ENCODE data around the gene CES3.
"Not testable (repeated sequence)": the region's sequence is repeated elsewhere in the genome, so short reads cannot be mapped to it uniquely, and the experiment has no call there.

CES3 gene

DNA sequence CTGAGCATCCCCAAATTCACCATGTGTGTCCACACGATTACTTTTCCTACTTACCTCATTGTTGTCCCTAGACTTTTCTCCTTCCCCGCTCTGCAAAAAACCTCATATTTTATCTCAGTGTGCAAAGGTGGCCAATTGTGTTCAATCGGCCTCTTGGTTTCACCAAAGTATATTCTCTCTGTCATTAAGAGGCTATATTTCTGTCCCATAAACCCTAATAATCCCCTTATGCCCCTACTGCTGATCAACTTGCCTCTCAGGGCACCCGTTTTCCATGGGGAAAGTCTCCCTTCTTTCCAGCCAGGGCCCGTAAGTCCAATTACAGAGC is 14.1 kb upstream of the CES3 start:
- no peak for DNase-seq (ENCODE audit: low spot score)

DNA sequence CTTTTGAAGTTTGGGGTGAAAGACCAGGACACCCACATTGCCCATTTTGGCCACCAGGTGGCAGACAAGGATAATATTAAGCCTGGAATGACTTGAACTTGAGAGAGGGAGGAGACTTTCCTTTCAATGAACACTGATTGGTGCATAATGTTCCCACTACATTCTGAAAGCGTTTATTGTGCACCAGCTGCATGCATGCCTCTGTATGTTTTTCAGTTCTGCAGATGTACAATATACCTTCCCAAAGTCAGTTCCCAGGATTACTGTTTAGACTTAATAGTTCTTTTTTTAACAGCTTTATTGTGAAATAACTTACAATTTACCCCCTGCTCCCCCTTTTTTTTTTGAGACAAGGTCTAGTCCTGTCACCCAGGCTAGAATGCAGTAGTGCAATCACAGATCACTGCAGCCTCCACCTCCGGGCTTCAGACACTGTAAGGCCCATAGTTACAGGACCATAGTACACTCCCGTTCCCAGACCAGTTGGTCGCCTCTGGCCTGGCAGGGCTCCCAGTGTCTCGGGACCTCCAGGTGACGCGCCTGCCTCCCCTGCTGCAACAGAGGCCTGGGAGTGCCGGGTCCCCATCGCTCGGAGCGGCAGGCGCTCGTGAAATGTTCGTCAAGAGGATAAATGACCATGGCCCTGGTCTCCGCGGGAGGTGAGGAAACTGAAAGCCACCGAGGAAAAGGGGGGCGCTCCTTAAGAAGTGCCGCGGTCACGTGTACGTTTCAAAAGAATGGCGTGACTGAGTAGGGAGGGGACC is 13.6 kb upstream of the CES3 start:
- DNase-seq (ENCODE audit: low spot score): peak; percentile 90

DNA sequence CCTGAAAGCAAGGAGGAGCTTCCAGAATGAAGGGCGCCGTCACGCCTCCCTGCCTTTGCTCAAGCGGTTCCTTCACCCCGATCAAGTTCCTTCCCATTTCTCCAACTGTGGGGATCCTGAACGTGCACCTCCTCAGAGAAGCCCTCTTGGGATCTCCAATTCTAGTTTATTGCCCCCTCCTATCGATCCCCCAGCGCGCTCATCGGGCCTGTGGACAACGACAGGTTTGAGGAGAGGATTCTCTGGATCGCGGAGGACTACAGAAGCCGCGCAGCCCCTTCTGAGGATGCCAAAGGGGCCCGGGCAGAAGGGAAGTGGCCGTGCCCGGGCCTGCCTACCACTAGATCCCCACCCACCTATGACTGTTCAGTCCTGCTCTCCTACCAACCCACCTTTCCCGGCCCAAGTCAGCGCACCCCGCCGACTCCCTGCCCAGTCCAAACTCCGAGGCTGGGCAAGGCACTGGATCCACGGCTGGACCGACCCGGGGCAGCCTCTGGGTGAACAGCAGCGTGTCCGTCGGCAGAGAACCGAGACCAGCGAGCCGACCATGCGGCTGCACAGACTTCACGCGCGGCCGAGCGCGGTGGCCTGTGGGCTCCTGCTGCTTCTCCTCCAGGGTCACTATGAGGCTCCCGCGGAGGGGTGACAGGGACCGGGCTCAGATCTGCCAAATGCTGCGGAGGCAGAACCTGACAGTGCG is 12.8 kb upstream of the CES3 start:
- no peak for DNase-seq (ENCODE audit: low spot score)

DNA sequence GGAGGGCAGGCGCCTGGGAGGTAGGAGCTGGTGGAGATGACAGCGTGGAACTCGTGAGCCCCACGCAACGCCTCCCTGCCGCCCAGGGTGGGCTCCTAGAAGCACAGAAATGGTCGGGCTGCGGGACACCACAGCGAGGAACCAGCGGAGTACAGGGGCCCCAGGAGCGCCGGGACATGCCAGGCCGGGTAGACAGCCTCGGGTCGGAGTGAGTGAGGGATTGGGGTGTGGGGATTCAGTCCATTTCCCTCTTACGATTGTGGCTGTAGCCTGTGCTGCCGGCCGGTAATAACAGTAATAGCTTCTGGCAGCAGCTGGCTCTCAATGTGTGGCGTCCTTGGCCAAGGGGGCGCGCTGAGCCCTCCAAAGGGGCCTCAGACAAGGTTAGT is 12.2 kb upstream of the CES3 start:
- DNase-seq (ENCODE audit: low spot score): no peak

DNA sequence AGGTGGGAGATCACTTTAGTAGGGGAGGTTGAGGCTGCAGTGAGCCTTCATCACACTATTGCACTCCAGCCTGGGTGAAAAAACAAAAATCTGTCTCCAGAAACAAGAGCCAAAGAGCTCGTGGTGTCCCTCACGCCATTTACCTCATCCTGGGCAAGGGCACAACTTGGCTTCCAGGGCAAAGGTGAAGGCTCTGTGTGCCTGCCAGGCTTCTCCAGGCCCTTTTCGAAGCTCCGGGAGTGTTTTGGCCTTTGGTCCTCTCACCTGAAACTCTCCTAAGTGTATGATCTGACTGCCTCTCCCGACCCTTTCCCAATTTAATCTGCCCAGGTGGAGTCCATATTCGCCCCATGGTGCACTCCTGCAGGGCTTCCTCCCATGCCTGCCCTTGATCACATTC is 11.6 kb upstream of the CES3 start:
- DNase-seq (ENCODE audit: low spot score): no peak

DNA sequence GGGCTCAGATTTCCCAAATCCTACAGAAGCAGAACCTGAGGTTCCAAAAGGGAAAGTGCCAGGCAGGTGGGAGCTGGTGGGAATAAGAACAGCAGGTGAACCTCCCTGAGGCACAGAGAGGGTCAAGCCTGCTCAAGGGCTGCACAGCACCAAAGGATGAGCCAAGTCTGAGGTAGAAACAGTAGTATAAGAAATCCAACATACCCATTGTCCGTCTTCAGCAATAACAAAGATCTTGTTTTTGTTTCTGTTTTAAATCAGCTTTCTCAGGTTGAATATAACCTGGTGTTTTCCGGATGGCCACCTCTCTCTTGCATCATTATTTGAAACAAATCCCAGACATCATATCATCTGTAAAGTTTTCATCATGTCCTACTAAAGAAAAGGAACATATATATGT is 10.6 kb upstream of the CES3 start:
- no peak for DNase-seq (ENCODE audit: low spot score)

DNA sequence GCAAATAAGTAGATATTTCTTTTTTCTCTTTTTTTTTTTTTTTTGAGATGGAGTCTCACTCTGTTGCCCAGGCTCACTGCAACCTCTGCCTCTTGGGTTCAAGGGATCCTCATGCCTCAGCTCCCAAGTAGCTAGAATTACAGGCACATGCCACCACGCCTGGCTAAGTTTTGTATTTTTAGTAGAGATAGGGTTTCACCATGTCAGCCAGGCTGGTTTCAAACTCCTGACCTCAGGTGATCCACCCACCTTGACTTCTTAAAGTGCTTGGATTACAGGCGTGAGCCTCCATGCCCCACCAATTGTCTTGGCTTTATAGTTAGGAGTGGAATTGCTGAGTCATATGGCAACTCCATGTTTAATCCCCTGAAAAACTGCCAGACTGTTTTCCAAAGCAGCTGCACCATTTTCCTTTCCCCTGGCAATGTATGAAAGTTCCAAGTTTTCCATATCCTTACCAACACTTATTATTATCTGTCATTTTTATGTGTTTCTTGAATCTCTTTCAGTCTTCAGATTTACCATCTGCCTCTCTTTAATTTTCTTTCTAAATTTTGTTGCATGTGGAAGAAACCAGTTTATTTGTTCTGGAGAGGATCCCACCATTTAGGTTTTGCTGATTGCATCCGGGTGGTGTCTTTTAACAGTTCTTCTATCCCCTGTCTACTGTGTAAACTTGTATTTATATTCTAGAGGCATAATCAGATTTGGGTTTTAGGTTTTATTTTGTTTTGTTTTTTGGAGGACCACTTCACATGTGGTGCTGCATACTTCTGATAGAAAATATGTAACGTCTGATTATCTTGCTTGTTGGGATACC is 9.9 kb upstream of the CES3 start:
- no peak for DNase-seq (ENCODE audit: low spot score)

DNA sequence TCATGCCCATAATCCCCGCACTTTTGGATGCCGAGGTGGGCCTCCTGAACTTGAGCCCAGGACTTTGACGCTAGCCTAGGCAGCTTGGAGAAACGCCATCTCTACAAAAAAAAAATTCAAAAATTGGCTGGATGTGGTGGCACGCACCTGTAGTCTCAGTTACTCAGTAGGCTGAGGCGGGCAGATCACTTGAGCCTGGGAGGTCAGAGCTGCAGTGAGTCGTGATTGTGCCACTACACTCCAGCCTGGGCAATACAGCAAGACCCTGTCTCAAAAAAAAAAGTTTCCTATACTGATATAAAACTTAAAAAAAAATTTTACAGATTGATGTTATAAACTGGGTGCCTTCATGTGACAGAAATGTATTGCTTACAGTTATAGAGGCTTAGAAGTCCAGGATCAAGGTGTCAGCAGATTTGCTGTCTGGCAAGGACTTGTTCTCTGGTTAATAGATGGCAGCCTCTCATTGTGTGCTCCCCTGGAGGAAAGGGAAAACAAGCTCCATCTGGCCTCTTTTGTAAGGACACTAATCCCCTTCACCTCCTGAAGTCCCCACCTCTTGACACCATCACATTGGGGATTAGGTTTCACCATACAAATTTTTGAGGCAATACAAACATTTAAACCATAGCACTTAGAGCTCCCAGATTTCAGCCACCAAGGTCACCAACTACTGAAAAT is 8.5 kb upstream of the CES3 start:
- no peak for DNase-seq (ENCODE audit: low spot score)

DNA sequence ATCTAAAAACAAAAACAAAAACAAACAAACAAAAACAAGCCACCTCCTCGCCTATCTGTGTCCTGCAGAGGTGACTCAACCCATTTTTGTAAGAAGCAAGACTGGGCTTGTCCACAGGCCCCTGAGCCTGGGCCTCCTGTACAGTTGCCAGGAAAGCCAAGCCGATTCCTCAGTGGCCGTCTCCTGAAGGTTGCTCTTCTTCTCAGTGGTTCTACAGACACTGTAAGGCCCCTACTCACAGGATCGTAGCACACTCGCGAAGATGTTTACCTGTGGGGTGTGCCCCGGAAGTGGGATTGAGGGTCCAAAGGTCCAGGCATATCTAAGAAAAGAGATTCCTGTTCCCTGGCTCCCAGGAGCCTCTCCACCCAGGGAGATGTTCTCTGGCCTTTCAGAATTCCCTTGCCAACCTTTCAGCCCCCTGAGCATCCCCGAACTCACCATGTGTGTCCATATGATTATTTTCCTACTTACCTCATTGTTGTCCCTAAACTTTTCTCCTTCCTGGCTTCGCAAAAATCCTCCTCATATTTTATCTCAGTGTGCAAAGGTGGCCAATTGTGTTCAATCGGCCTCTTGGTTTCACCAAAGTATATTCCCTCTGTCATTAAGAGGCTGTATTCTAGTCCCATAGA is 7.5 kb upstream of the CES3 start:
- DNase-seq (ENCODE audit: low spot score): no peak

DNA sequence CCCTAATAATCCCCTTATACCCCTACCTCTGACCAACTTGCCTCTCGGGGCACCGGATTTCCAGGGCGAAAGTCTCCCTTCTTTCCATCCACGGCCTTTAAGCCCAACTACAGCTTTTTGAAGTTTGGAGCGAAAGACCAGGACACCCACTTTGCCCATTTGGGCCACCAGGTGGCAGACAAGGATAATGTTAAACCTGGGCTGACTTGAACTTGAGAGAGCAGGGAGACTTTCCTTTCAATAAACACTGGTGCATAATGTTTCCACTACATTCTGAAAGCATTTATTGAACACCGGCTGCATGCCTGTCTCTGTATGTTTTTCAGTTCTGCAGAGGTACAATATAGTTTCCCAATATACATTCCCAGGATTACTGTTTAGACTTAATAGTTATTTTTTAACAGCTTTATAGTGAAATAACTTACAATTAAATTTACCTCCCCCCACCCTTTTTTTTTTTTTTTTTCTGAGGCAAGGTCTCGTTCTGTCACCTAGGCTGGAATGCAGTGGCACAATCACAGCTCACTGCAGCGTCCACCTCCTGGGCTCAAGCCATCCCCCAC is 6.9 kb upstream of the CES3 start:
- DNase-seq (ENCODE audit: low spot score): peak; percentile 89

DNA sequence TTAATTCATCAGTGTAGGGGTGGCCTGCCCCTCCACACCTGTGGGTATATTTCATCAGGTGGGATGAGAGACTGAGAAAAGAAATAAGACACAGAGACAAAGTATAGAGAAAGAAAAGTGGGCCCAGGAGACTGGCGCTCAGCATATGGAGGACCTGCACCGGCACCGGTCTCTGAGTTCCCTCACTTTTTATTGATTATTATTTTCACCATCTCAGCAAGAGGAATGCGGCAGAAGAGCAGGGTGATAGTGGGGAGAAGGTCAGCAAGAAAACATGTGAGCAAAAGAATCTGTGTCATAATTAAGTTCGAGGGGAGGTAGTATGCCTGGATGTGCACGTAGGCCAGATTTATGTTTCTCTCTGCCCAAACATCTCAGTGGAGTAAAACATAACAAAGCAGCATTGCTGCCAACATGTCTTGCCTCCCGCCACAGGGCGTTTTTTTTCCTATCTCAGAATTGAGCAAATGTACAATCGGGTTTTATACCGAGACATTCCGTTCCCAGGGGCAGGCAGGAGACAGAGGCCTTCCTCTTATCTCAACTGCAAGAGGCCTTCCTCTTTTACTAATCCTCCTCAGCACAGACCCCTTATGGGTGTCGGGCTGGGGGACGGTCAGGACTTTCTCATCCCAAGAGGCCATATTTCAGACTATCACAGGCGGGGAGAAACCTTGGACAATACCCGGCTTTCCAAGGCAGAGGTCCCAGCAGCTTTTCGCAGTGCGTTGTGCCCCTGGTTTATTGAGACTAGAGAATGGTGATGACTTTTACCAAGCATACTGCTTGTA is 5.5 kb upstream of the CES3 start:
- DNase-seq (ENCODE audit: low spot score): not testable (repeated sequence)

DNA sequence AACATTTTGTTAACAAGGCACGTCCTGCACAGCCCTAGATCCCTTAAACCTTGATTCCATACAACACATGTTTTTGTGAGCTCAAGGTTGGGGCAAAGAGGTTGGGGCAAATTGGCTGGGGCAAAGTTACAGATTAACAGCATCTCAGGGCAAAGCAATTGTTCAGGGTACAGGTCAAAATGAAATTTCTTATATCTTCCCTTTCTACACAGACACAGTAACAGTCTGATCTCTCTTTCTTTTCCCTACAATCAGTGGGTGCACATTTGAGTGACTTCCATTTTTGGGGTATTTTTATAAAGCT is 5.0 kb upstream of the CES3 start:
- DNase-seq (ENCODE audit: low spot score): not testable (repeated sequence)

DNA sequence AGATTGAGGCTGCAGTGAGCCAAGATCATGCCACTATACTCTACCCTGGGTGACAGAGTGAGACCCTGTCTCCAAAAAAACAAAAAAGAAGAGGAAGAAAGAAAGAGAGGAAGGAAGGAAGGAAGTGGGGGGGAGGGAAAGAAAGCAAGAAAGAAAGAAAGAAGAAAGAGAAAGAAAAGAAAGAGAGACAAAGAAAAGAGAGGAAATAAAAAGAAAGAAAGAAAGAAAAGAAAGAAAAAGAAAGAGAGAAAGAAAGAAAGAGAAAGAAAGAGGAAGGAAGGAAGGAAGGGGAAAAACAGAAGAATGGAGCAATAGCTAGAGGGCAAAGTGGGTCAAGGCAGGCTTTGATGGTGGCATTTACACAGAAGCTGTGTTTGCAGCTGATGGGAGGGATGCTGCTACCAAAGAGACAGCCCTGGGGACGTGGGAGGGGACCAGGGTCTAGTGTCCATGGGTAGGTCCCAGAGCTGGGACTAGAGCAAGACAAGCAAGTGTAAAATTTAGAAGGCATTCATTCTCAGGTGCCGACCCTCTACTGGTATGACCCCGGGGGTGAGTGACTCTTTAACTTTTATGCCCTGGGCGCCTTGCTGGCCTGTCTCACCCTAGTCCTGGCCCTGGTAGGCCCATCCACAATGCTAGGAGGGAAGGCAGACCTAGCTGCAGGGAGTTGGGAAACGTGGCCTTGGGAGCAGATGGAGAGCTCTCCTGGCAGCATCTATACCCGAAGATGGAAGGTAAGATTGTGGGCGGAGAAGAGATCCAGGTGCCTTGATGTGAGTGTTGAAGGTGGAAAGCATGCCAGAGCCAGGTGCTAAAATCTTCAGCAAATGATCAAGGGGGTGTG is 2.0 kb upstream of the CES3 start:
- DNase-seq (ENCODE audit: low spot score): no peak

DNA sequence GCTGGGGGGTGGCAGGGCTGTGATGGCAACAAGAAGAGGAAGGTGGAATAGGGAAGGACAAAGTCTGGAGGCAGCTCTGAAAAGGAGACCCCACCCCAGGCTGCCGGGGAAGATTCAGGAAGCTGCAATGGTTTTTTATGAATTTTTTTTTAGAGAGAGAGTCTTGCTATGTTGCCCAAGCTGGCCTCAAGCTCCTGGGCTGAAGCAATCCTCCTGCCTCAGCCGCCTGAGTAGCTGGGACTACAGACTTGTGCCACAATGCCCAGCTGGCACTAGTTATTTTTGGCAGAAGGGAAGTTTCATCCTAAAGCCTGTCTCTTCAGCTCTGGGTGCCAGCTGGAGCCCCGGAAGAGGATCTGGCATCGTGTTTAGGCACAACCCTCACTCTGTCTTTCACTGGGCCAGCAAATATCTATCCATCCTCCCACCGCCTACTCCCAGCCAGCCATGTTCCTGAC is 1.3 kb upstream of the CES3 start:
- DNase-seq (ENCODE audit: low spot score): peak; percentile 67

DNA sequence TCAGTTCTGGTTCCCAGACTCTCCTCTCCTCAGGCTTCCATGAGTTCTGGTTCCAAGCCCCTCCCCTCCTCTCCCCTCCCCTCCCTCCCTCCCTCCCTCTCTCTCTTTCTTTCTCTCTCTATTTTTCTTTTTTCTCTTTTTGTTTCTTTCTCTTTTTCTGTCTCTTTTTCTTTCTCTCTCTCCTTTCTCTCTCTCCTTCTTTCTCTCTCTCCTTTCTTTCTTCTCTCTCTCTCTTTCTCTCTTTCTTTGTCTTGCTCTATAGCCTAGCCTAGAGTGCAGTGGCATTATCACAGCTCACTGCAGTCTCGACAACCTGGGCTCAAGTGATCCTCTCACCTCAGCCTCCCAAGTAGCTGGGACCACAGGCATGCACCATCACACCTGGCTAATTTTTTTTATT is 796 bp upstream of the CES3 start:
- DNase-seq (ENCODE audit: low spot score): no peak

DNA sequence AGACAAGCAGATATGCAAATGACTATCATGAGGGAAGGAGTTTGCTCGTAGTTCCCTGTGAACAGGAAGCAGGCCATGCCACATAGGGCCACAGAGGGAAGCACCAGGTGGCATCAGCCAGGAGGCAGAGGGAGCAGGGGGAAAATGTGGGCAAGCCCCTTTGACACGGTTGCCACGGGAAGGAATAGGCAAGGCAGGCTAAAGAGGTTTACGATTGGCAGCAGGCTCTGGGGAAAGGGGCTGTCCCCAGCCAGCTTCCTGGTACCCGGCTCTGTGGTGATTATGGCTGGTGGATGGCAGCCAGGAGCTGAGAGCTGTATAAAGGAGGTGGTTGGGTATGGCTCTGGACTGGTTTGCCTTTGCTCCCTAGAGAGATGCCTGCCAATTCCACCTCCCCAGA is 848 bp downstream of the CES3 start:
- DNase-seq (ENCODE audit: low spot score): no peak

DNA sequence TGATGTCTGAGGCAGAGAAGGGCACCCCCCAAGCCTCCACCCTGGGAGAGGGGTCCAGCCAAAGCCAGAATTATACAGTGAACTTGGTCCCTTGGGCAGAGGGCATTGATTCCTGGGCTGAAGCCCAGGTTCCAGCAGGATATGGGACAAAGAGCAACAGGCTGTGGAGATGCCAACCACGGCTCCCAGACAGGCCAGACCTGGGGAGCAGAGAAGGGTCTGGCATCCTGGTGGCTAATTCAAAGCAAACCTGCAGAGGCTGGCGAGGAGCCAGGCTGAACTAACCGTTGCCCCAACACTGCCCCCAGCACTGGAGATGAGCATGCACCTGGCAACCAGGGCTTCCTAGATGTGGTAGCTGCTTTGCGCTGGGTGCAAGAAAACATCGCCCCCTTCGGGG is 3.0 kb downstream of the CES3 start:
- DNase-seq (ENCODE audit: low spot score): no peak

DNA sequence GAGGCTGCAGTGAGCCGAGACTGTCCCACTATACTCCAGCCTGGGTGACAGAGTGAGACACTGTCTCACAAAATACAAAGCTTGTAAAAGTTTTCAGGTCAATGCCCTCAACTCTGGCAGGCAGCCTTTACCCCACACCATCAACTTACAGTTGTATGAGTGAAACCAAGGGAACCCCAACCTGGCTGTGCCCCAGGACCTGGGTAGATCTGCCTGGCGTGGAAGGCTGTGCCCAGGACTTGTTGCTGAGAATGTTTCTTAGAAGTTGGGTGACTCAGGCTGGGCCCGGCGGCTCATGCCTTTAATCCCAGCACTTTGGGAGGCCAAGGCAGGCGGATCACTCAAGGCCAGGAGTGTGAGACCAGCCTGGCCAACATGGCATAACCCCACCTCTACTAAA is 7.8 kb downstream of the CES3 start:
- no peak for DNase-seq (ENCODE audit: low spot score)

DNA sequence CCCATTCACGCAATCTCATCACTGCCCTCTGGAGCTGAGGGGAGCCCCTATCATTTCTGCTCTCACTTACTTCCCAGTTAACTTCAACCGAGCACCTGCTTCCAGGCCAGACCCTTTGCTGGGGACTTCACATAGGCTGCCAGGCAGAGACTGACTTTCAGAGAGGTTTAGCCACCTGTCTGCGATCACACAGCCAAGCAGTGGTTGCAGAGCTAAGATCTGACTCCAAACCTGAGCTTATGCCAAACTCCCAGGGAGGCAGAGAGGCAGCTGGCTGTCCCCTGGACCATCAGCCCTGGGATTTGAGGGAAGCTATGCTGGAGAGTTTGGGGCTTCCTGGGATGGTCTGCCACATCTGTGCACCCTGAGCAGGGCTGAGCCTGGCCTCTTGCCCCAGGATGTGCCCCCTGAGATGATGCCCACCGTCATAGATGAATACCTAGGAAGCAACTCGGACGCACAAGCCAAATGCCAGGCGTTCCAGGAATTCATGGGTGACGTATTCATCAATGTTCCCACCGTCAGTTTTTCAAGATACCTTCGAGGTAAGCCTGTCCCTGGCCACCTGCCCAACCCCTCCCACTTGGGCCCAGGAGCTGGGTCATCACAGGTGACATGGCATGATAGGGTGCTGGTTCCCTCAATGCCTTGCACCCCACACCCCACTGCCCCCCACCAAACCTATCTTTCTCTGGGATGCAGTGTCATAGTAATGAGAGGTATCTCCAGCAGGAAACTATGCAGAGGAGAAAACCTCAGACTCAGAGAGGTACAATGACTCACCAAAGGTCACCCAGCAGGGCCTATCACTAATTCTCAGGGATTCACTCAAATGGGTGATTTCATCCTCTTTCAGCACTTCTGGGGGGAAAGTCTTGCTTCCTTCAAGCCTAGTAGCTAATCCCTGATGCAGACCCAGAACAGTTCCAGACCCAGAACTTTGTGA is 10.0 kb downstream of the CES3 start:
- DNase-seq (ENCODE audit: low spot score): no peak
